Kidney capillary endothelial cell (primary cell): ENCODE results near the gene FZD4.
"Not testable (repeated sequence)": the region's sequence is repeated elsewhere in the genome, so short reads cannot be mapped to it uniquely, and the experiment has no call there.

Experiments used
- DNase-seq: peaks from one replicate; pipeline ENCODE4 v3.0.0-alpha.2; 2018; ENCODE audit warnings: low spot score

Gene FZD4

GRCh38 chr11:86938203-86938899 is 16.8 kb downstream of the FZD4 start:
- no peak for DNase-seq

DNA sequence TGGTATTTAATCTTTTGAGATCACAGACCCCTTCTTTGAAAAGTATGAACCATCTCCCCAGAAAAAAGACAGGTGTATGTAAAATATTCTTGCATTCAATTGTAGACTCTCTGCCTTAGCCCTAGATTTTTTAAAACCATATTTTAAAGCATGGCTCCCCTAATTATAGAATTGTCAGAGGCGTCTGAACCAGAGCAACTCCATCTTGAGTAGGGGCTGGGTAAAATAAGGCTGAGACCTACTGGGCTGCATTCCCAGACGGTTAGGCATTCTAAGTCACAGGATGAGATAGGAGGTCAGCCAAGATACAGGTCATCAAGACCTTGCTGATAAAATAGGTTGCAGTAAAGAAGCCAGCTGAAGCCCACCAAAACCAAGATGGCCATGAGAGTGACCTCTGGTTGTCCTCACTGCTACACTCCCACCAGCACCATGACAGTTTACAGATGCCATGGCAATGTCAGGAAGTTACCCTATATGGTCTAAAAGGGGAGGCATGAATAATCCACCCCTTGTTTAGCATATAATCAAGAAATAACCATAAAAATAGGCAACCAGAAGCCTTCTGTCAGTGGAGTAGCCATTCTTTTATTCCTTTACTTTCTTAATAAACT is 17.9 kb downstream of the FZD4 start:
- DNase-seq, result not testable (repeated sequence)

DNA sequence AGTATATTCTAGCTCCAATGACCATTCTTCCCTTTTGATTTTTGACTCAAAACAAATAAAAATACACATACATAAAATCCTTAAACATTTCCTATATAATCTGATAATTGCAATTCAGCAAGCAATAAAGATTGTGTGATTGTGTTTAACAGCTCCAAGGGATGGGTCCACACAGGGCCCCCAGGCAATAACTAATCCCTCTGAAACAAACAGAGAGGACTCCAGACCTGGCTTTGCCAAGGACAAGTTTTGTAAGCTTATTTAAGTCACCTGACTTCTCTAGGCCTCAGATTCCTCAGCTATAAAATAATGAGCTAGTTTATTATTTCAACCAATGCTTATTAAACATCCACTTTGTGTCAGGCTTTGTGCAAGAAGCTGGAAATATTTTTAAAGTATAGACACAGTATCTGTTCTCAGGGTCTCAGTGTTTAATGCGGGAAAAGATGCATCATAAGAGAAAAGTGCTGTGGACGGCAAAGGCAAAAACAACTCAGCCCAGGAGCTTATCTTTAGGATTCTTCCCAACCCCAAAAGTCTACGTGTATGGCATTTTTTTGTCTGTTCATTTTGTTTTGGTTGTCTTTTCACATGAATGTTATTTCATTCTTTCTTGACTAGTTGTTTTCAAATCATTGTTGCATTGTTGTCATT is 20.1 kb downstream of the FZD4 start:
- no peak for DNase-seq

DNA sequence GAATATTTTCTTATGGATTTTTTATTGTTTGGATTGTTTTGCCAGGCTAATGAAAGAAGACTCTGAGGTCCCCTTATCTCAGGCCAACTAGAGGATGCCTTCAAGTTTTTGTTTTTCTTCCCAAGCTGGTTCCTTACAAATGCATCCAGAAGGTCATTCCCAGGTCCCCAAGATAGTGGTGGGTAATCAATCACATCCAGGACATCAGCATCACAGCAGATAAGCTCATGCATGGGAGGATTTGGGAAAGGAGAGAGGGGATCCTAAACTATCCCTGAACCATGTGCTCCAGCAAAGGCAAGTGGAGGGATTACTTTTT is 20.7 kb downstream of the FZD4 start:
- DNase-seq, result no peak

DNA sequence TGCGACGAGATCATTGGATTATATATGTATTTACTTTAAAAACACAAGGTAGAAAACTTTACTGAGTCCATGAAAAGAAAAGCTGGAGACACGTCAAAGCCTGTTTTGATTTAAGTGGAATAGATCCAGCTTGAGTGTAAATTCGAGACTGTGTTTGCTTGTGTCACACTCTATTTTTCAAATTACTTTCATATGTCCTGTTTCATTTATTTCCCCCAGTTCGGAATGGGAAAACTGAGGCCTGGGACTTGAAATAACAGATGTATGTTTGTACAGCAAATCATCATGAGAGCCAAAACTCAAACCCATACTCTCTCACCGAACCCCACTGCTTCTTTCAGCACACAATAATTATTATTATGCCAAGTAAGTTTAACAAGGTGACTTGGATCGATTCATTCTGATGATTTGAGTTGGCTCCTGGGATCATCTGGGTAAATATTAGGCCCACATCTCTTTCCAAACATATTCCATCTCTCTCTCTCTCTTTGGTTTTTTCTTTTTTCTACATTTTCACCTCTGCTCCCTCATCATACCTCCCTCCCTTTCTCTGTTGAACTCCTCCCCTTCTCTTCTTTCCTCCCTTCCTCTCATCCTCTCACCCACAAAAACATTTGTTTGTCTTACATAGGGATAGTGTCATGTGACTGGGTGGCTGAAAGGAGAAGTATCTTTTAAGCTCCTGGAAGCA is 21.2 kb downstream of the FZD4 start:
- no peak for DNase-seq

DNA sequence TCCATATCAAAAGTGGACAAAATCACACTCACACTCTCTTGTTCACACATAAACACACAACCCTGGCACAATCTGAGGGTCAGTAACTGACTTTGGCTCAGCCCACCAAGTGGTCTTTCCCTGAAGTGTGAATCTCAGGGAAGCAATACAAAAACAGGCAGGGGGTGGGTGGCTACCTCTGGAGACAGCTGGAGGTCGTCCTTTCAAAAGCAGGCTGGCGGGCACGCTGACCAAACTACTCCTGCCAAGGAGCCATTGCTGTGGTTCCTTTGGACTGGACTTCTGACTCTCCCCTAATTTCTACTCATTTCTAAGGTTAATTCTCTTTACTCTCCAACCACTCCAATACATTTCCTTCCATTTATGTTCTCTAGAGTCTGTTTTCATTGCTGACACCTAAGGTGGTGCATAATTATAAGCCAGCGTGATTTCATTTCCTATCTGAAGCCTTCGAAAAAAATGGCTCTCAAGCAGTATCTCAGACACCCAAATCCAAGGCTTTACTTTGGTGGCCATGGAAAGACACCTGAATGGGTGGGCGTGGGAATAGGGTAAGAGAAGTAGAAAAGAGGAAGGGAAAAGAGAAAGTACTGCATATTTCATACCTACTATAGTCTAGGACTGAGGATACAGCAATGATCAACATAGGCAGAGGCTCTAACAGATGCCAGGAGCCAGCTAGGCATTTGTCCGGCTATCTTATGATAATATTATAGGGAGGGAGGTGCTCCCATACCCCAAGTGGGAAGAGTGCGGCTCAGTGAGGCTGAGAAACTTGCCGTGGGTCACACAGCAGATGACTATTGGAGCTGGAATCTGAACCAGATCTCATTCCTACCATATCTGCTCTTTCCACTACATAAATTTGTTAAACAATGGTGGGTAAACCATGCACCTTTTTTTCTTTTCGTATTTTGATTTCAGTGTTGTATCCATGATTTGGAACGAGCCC is 22.0 kb downstream of the FZD4 start:
- no peak for DNase-seq

DNA sequence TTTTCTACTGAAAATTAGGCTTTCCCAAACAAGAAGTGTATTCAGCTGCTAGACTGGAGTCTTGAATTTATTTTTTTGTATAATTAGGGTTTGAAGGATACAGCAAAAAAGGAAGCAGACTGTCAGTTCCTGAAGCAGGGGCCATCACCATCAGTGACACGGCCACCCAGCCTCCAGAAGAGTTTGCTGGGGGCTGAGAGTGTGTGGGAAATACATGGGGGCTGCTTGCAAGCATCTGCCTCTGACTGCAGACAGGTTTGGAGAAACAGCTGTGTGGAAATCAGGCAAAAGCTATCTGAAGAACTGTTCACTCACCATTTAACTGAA is 23.0 kb downstream of the FZD4 start:
- DNase-seq, result no peak

DNA sequence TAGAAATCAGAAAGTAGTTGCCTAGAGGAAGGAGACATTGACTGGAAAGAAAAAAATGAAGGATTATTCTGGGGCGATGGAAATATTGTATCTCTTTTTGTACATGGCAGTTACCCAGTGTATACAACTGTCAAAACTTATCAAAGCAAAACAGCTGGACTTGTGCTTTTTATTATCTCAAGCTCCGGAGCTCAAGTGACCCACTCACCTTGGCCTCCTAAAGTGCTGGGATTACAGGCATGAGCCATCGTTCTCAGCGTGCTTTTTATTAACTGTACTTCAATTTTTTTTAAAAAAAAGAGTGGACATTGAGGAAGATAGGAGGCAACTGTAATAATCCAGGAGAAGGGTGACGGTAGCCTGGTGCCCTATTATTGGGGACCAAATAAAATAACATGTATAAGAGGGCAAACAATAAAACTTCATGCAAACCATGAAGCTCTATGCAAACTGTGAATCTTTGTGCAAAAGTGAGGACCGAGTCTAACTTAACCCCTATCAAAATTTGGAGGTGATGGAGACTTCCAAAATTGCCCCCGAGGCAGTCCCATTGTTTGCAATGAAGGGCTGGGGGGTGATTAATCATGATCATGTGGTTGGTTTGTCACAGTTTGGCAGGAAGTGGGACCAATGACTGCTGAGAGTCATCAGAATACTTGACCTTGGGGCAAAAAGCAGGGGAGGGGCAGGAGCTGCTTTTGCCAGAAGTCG is 23.5 kb downstream of the FZD4 start:
- DNase-seq, result no peak

DNA sequence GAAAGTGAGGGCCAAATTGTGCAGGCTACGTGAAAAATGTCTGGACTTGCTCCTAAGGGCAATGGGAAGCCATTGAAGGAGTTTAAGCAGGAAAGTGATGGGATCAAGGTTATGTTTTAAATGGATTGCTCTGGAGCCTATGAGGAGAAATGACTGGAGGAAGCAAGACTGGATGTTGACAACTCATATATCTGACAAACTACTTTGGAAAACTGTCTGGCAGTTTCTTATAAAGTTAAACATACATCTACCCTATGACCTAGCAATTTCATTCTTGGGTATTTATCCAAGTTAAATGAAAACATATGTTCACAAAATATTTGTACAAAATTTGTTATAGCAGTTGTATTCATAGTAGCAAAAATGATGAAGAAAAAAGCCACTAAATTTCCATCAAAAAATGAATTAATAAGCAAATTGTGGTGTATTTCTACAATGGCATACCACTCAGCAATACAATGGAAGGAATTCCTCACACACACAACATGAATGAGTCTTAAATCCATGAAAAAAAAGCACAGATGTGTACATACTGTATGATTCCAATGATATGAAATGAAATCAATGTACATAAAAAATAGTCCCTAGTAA is 24.1 kb downstream of the FZD4 start:
- DNase-seq, result no peak

GRCh38 chr11:86926975-86927374 is 28.2 kb downstream of the FZD4 start:
- no peak for DNase-seq

DNA sequence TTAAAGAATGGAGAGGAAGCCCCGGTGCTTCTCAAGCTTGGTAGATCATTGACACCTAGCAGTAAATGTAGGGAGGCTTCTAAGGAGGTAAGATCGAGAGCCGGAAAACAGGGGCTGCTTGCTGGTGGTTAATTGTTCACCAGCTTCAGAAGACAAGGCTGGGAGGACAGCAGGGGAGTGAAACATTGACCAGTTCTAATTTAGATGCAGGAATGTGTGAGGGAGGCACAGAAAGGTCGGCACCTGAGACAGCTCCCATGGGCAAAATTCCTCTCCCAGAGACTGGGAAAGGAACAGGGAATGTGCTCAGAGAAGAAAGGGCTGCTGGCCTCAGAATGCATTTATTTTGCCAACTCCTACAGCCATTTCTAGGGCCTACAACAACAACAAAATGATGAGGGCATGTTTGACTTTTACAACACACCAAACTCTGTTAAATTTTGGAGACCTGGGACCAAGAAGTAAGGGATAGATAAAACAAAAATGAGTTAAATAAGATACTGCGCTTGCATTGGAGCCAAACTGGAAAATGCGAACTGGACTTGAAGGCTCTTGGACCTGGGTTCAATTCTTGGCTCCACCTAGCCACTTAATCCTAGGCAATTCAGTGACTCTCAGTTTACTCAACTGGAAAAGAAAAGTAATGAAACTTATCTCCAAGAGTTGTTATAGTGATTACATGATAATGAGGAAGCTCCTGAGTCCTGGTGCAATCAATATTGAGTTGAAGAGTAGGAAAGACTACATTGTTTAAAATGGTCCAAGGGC is 31.0 kb downstream of the FZD4 start:
- no peak for DNase-seq

DNA sequence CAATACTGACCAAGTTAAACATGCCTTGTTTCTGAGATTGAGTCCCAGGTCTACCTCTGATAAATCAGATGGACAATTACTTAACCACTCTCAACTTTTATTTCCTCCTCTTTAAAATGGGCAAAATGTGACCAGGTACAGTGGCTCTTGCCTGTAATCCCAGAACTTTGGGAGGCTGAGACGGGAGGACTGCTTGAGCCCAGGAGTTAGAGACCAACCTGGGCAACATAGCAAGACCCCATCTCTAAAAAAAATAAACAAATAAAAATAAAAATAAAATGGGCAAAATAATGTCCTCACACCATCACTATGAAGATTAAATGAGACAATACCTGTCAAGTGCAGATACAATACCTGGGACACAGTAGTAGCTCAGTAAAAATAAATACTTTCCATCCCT is 33.0 kb downstream of the FZD4 start:
- DNase-seq, result no peak

- DNase-seq, result peak; percentile 82
These were observed 35.5 kb downstream of the FZD4 start for GRCh38 chr11:86919557-86920210.

GRCh38 chr11:86918973-86919372 is 36.2 kb downstream of the FZD4 start:
- DNase-seq, result no peak

DNA sequence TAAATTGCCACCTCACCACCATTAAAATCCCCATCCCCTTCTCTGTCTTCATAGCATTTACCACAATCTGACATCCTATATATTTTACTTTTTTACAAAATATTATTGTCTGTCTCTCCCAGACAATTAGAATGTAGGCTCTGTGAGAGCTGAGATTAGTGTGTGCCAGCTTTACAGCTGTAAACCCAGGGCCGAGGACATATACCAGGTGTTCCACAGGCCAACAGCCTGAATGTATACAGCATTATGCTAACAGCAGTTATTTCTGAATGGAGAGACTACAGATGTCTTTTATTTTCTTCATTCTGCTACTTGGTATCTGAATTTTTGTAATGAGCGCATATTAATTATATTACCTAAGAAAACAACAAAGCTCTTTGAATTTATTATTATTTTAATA is 36.7 kb downstream of the FZD4 start:
- no peak for DNase-seq

DNA sequence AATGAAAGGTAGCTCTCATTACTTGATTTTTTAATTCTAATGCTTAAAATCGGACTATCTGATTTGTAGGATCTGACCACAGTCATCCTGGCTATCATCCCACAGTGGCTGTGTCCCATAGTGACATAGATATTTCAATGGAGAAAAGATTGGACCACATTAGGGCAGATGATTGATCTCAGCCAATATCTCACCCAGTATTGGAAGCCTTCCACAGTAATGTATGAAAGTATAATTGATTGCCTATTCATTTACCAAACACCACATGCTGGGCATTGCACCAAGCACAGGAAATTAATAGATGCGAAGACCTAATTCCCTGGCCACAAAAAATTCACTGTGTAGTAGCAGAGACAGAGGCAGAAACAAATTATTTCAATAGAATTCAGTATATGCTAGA is 37.6 kb downstream of the FZD4 start:
- no peak for DNase-seq

- DNase-seq, result peak; percentile 98
These were observed 38.9 kb downstream of the FZD4 start for GRCh38 chr11:86916330-86916729.

- DNase-seq, result peak; percentile 63
These were observed 39.3 kb downstream of the FZD4 start for GRCh38 chr11:86915850-86916249.

GRCh38 chr11:86914865-86915519 is 40.2 kb downstream of the FZD4 start:
- DNase-seq, result no peak
